ENCODE data around the gene CCRL2.

GRCh38 chr3:46454209-46454595, 47.1 kb downstream of the CCRL2 start:
- no peak for TF ChIP-seq FOXM1 (IDR thresholded peaks at IDR 0.05; ENCODE audit: borderline replicate concordance, low read depth)
- TF ChIP-seq, protein P1, sequence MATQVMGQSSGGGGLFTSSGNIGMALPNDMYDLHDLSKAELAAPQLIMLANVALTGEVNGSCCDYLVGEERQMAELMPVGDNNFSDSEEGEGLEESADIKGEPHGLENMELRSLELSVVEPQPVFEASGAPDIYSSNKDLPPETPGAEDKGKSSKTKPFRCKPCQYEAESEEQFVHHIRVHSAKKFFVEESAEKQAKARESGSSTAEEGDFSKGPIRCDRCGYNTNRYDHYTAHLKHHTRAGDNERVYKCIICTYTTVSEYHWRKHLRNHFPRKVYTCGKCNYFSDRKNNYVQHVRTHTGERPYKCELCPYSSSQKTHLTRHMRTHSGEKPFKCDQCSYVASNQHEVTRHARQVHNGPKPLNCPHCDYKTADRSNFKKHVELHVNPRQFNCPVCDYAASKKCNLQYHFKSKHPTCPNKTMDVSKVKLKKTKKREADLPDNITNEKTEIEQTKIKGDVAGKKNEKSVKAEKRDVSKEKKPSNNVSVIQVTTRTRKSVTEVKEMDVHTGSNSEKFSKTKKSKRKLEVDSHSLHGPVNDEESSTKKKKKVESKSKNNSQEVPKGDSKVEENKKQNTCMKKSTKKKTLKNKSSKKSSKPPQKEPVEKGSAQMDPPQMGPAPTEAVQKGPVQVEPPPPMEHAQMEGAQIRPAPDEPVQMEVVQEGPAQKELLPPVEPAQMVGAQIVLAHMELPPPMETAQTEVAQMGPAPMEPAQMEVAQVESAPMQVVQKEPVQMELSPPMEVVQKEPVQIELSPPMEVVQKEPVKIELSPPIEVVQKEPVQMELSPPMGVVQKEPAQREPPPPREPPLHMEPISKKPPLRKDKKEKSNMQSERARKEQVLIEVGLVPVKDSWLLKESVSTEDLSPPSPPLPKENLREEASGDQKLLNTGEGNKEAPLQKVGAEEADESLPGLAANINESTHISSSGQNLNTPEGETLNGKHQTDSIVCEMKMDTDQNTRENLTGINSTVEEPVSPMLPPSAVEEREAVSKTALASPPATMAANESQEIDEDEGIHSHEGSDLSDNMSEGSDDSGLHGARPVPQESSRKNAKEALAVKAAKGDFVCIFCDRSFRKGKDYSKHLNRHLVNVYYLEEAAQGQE (IDR thresholded peaks at IDR 0.05; ENCODE audit: low read depth): no peak
- TF ChIP-seq, protein P2, sequence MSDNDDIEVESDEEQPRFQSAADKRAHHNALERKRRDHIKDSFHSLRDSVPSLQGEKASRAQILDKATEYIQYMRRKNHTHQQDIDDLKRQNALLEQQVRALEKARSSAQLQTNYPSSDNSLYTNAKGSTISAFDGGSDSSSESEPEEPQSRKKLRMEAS (IDR thresholded peaks at IDR 0.05): no peak
- TF ChIP-seq TCF12 (IDR thresholded peaks at IDR 0.05; ENCODE audit: low read depth): no peak

All from Ishikawa (cell line).